ENCODE results near the gene QSOX1.

The QSOX1 gene

GRCh38 chr1:180181048-180181447, 26.4 kb downstream of the QSOX1 start:
- Histone ChIP-seq H3K27ac (no peak overlapping the region), H2AFZ (ENCODE audit: low read depth) (no peak overlapping the region), H3K4me2 (no peak overlapping the region), H3K79me2 (ENCODE audit: insufficient read depth, low read depth) (no peaks in the 10 kb centered on the region), H3K27me3 (ENCODE audit: insufficient read depth, low read depth) (no peaks in the 10 kb centered on the region), H3K36me3 (ENCODE audit: insufficient read depth) (no peaks in the 10 kb centered on the region), H3K4me1 (ENCODE audit: low read depth, poor library complexity, severe bottlenecking) (no peaks in the 10 kb centered on the region), H4K20me1 (ENCODE audit: insufficient read depth) (no peaks in the 10 kb centered on the region), H3K9ac (no peak overlapping the region), H3K4me3 (IDR thresholded peaks at IDR 0.05; ENCODE audit: insufficient read depth, low read depth, low read length) (no peak overlapping the region)
- peak; percentile 74 for TF ChIP-seq CTCF (conservative IDR thresholded peaks at IDR 0.05; ENCODE audit: low read depth, low read length)

GRCh38 chr1:180181996-180182642, 27.4 kb downstream of the QSOX1 start:
- TF ChIP-seq CTCF (conservative IDR thresholded peaks at IDR 0.05; ENCODE audit: low read depth, low read length) = no peak
- no peak overlapping the region for H3K4me3 ChIP-seq (IDR thresholded peaks at IDR 0.05; ENCODE audit: insufficient read depth, low read depth, low read length)
- no peaks in the 10 kb centered on the region for H3K27me3 ChIP-seq (ENCODE audit: insufficient read depth, low read depth)
- no peak overlapping the region for H3K4me2 ChIP-seq
- H3K9ac ChIP-seq = no peak overlapping the region
- H3K79me2 ChIP-seq (ENCODE audit: insufficient read depth, low read depth) = no peaks in the 10 kb centered on the region
- no peak overlapping the region for H2AFZ ChIP-seq (ENCODE audit: low read depth)
- H3K27ac ChIP-seq = no peak overlapping the region
- H3K4me1 ChIP-seq (ENCODE audit: low read depth, poor library complexity, severe bottlenecking) = no peaks in the 10 kb centered on the region
- no peaks in the 10 kb centered on the region for H3K36me3 ChIP-seq (ENCODE audit: insufficient read depth)
- H4K20me1 ChIP-seq (ENCODE audit: insufficient read depth) = no peaks in the 10 kb centered on the region

GRCh38 chr1:180182643-180183311, 28.1 kb downstream of the QSOX1 start:
- Histone ChIP-seq H2AFZ (ENCODE audit: low read depth) (no peak overlapping the region), H3K36me3 (ENCODE audit: insufficient read depth) (no peaks in the 10 kb centered on the region), H4K20me1 (ENCODE audit: insufficient read depth) (no peaks in the 10 kb centered on the region), H3K27ac (no peak overlapping the region), H3K9ac (no peak overlapping the region), H3K79me2 (ENCODE audit: insufficient read depth, low read depth) (no peaks in the 10 kb centered on the region), H3K4me1 (ENCODE audit: low read depth, poor library complexity, severe bottlenecking) (no peaks in the 10 kb centered on the region), H3K4me3 (IDR thresholded peaks at IDR 0.05; ENCODE audit: insufficient read depth, low read depth, low read length) (no peak overlapping the region), H3K27me3 (ENCODE audit: insufficient read depth, low read depth) (no peaks in the 10 kb centered on the region), H3K4me2 (no peak overlapping the region)
- TF ChIP-seq CTCF (conservative IDR thresholded peaks at IDR 0.05; ENCODE audit: low read depth, low read length) = no peak

- Histone ChIP-seq H4K20me1 (ENCODE audit: insufficient read depth) (no peaks in the 10 kb centered on the region), H2AFZ (ENCODE audit: low read depth) (no peak overlapping the region), H3K4me1 (ENCODE audit: low read depth, poor library complexity, severe bottlenecking) (no peaks in the 10 kb centered on the region), H3K27me3 (ENCODE audit: insufficient read depth, low read depth) (no peaks in the 10 kb centered on the region), H3K36me3 (ENCODE audit: insufficient read depth) (no peaks in the 10 kb centered on the region), H3K4me3 (IDR thresholded peaks at IDR 0.05; ENCODE audit: insufficient read depth, low read depth, low read length) (no peak overlapping the region), H3K4me2 (no peak overlapping the region), H3K9ac (no peak overlapping the region), H3K79me2 (ENCODE audit: insufficient read depth, low read depth) (no peaks in the 10 kb centered on the region), H3K27ac (no peak overlapping the region)
- no peak for TF ChIP-seq CTCF (conservative IDR thresholded peaks at IDR 0.05; ENCODE audit: low read depth, low read length)
Observed at GRCh38 chr1:180183426-180183825, 28.8 kb downstream of the QSOX1 start.

All from KMS-11 (cell line).